NCI-H2029 treated with DMSO at 0.1 percent for 48 hours (cell line): ENCODE data around the gene LKAAEAR1.

Experiments
- DNase-seq: peaks from one replicate; lab custom pipeline; 2025; lab: John Stamatoyannopoulos, UW

LKAAEAR1 gene

DNA sequence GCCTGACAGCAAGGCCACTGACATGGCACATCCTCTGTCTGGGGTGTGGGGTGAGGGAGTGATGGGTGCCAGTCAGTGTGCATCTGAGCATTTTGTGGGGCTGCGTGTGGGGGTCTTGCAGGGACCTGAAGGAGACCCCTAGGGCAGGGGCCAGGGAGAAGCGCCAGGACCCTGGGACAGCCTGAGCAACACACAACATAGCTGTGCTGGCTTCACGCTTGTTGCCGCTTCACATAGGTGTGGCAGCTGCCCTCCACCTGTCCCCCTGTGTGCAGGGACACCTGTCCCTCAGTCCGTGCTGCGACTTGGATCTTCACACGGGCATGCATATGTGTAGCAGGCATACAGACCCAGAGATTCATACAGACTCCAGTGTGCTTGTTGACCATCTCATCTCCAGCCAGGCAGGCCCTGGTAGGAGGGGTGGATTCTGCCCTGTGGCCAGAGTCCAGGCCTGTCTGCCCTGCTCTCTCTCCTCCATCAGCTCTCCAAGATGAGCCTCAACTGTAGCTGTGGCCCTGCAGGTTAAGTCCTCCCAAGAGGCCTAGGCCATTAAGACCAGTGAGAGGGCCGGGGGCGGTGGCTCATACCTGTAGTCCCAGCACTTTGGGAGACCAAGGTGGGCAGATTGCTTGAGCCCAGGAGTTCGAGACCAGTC lies 26.3 kb upstream of the LKAAEAR1 start:
- DNase-seq, result no peak

DNA sequence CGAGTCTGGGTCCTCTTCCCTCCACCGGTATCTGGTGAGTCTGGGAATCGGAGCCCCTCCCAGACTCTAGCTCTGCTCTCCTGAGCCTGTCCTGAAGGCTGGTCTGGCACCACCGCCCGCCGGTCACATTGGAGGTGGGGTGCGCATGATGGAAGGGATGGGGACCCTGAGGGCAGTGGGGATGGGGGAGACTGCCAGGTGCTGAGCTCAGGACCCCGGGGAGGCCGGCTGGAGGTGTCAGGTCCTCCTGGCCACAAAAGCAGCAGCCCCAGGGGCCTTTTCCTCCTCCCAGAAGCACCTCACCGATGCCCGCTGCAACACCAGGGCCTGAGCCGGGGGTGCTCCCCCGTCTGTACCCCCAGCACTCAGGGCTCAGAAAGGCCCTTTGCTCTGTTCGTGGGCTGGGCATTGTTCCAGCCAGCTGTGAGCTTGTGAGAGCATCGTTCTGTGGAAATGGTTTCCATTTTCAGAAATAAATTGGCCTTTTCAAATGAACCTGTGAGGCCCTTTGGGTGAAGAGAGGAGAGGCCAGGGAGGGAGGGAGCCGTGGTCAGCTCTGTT lies 25.7 kb upstream of the LKAAEAR1 start:
- no peak for DNase-seq

DNA sequence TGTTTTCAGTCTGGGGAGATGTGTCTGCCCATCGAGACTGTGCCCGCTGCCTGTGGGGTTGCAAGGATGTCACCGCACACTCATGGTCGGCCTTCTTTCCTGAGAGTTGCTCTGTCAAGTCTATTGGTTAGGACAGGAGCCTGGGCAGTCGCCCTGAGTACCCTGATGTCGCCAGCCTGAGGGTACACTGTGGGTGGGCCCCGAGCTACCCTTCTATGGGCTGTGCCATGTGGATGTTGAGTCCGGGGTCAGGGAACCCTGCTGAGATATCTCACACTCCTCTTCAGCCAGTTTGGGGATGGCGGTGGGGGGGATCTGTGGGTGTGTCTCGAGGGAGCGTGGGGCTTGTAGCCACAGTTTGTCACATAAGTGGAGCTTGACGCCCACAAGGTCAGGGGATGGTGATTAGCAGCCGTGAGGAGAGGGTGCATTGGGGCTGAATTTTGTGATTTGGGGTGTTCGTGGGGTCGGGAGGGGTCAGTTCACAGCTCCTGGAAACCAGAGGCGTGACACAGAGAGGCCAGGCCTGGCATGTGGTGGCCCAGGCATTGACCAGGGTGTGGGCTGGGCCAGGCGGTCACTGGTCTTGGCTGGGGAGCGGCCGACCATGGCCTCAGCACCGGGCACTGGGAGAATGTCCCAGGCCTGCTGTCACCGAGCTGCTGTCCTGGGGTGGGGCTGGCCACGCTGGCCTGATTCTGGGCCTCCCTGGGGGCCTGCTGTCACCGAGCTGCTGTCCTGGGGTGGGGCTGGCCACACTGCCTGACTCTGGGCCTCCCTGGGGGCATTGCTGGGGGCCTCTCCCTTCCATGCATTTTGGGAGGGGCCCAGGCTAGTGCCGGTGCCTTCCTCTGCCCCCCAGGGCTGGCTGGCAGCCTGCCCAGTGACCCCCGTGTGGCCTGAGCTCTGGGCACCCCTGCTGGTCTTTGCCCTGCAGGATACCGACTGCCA lies 24.8 kb upstream of the LKAAEAR1 start:
- DNase-seq, result no peak

DNA sequence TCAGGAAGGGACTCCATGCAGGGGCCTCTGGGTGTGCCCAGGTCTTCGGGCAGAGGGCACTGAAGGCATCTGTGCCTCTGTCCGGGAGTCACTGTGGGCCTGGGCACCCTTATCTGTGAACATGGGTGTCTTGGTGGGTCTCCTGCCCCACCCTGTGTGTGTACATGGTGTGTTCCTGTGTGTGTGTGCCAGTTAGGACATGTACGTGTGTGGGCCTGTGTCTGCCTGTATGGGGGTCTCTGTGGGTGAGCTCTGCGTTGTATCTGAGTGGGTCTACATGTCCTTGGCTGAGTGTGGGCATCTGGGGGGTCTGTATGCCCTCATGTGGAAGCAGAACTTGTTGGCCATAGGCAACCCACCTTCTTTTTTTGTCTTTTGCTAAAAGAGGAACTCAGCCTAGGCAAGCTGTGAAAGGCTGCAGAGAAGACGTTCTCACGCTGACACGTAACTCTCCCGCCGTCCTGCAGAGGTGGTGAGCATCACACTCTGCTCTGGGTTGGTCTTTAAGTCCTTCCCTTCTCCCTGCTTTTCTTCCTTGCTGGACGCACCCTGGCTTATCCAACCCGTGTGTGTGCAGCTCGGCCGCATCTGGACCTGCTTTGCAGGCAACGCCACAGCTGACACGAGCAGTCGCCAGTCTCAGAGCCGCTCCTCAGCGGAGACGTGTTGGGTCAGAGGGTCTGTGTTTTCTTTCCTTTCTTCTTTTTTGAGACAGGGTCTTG lies 23.7 kb upstream of the LKAAEAR1 start:
- no peak for DNase-seq

DNA sequence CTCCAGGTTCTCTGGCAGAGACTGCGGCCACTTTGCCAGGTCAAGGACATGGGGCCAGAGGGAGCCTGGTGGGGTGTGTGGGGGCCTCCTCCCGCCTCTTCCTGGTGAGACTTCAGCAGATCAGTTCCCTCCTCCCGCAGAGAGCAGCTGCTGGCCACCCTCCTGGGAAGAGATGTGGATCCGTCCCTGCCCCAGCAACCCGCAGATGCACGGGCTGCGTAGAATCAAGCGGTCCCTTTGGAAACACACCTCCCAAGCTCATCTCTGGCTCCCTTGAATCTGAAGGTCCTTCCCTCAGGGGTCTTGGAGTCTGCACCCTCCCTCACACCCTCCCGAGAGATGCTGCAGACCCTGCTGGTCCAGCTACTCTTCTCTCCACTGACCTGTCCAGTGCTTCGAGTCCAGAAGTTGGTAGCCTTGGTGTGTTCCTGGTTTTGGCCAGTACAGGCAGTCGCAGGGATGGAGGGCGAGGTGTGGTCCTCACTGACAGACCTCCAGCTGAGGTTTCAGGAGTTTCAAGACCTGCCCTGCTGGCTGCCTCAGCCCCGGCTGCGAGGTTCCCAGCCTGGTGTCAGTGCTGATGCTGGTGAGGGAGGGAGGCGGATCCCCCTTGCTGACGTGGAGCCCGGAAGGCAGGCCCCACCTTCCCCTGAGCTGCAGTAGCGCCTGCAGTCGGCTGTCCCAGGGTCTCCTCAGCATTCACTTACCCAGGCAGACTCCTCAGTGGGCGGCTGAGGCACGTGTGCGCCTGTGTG lies 23.0 kb upstream of the LKAAEAR1 start, which contains the start of gene NPBWR2:
NPBWR2 (minus strand) TSS at position 585 of the 755 bp plus-strand sequence. CDS start 734 bp downstream, outside the sequence.
- no peak for DNase-seq

DNA sequence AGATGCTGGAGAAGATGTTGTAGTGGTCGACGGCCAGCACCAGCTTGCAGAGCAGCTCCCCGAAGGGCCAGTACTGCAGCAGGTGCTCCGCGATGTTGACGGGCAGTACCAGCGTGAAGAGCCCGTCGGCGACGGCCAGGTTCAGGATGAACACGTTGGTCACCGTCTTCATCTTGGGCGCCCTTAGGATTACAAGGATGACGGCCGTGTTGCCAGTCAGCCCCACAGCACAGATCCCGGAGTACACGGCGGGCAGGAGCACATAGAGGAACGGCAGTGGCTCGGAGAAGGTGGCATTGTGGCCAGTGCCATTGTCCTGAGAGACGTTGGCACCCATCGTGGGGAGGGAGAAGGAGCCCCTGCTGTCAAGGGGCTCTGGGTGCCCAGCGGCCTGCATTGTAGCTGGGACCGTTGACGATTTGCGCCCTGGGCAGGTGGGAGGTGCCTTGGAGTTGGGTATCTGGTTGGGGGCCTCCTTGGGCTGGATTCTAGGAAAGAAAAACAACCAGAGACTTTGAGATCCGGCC lies 22.3 kb upstream of the LKAAEAR1 start:
- no peak for DNase-seq

DNA sequence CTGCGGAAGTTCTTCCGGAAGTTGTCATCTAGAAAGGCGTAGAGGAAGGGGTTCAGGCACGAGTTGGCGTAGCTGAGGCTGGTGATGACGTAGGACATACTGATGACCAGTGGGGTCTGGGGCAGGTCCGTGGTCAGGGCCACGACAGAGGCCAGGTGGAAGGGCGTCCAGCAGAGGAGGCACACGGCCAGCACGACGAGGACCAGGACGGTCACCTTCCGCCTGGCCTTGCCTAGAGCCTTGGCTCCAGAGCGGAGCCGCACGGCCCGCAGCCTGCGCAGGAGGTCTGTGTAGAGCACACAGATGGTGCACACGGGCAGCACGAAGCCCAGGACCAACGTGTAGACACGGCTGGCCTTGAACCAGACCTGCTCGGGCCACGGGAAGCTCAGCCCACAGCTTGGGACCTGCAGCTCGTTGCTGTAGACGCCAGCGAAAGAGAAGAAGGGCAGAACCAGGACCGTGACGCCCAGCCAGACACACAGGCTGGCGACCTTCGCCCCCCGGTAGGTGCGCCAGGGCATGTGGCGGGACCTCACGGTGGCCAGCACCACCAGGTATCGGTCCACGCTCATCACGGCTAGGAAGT lies 21.7 kb upstream of the LKAAEAR1 start:
- DNase-seq, result no peak

DNA sequence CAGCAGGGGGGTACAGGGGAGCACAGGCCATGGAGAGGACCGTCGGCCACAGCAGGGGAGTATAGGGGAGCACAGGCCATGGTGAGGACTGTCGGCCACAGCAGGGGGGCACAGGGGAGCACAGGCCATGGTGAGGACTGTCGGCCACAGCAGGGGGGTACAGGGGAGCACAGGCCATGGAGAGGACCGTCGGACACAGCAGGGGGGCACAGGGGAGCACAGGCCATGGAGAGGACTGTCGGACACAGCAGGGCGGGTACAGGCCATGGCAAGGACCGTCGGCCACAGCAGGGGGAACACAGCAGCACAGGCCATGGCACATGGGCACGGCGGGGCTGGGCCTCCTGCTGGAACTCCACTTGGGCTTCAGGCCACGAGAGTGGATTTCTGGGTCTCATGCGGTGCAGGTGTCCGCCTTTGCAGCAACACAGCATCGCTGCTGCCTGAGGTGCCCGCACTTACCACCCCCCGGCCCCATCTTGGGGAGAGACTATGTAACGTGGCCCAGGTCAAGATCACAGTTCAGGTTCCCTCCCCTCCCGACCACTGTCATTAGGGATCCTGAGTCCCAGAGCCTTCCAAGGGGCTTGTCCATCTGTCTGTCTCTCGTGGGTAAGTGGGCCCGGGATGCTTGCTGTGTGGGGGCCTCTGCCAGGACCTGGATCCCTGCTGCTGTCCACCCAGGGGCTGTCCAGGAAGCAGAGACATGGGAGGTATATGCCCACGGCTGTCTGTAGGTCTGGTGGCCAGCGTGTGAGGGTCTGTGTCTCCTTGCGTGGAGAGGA lies 20.7 kb upstream of the LKAAEAR1 start:
- no peak for DNase-seq

DNA sequence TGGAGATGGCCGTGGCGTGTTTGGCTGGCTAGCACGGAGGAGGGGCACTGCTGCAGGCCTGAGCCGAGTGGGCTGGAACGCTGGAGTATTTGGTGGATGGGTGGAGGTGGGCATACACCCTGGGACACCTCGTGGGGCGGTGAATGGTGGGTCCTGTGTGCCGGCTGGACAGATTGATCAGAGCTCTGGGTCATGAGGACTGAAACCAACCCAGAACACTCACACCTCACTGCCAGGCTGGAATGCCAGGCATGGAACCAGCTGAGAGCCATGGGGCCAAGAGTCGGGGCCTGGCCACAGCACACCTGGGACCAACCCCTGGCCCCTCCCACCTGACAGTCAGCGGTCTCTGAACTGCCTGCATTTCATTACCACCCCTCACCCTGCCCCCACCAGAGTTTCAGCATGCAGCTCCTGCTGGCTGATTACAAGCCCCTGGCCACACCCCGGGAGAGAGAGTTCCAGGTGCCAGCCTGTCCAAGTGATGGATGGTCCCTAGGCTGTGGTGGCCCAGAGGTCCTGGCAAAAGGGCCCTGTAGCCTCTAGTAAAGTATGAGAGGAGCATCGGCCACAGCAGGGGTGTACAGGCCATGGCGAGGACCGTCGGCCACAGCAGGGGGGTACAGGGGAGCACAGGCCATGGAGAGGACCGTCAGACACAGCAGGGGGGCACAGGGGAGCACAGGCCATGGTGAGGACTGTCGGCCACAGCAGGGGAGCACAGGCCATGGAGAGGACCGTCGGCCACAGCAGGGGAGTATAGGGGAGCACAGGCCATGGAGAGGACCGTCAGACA lies 19.9 kb upstream of the LKAAEAR1 start:
- no peak for DNase-seq

DNA sequence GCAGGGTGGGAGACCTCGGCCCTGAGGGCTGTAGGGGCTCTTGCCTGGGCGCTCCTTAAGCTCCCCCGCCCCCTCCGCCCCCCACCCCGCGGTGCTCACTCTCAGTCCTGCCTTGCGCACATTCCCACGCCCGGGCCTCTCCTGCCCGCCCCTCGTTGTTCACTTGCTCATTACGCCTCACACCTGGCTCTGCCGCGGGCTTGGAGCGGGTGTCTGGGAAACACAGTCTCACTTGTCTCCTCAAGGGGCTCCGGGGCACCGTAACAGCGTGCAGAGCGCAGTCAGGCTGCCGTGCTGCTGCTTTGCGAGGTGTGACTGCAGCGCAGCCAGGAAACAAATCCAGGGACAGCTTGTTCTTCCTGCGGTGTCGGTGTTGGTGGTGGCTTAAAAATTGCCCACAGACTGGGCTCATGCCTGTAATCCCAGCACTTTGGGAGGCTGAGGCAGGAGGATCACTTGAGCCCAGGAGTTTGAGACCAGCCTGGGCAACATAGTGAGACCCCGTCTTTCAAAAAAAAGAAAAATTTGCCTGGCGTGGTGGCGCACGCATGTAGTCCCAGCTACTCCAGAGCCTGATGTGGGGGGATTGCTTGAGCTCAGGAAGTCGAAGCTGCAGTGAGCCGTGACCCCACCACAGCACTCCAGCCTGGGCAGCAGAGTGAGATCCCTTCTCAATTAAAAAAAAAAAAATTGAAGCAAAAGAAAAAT lies 18.6 kb upstream of the LKAAEAR1 start:
- peak; percentile 5 for DNase-seq

DNA sequence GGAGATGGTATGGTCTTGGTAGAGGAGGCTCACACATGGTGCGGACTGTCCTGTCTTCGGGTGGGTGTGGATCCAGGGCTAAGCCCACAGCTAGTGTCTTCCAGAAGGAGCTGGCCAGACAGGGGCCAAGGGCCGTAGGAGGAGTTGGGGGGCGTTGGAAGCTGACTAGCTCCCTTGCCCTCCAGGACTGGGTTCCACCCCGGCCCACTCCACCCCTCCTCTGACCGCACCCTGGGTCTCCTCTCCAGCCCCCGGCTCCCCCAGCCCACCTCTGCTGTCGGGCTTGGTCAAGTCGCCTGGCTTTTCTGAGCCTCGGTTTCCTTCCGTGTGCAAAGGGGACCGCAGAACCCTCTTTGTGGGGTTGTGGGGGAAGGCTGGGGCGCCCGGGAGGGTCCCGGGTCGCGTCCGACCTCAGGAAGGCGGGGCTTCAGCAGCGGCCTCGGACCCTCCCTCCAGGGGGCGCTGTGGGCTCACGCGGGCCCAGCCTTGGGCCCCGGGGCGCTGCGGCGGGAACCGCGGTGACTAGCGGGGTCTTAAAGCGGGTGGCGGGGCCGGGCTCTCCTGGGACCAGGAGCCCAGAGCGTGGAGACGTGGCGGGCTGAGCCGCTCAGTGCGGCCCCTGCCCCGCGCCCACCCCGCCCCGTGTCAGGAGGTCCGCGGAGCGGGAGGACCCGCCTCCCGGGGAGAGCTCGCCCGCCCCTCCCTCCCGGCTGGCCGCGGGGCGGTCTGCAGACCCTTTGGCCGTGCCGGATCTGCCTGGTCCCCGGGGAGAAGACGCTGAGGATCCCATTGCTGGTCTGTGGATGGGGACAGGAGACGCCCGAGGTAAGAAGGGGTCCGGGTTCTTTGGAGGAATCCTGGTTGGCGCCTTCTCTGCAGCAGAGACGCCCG lies 17.8 kb upstream of the LKAAEAR1 start:
- no peak for DNase-seq

DNA sequence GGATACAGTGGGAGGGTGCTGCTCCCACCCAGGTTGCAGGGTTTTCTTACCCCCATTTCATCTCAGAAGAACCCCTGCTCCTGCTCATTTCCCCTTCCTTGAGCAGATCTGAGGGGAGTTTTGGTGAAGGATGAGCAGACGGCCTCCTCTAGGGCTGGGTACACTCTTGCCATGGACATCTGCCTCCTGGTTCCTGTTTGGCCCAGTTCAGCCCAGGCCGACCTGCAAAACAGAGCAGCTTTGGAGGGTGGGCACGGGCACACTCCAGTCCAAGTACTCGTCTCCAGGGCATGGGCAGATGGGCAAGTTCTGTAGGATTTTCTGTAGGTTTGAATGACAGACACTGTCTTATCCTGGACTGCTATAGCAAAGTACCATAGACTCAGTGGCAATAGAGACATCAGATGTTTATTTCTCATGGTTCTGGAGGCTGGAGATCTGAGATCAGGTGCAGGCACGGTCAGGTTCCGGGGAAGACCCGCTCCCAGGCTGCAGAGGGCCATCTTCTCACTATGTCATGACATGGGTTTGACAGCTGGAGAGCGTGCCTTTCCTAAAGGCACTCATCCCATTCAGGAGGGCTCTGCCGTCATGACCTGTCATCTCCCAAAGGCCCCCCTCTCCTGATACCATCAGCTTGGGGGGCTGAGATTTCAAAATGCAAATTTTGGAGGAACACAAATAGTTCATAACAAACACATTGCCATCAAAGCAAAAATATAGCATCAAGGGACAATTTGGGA lies 16.9 kb upstream of the LKAAEAR1 start:
- DNase-seq, result no peak

DNA sequence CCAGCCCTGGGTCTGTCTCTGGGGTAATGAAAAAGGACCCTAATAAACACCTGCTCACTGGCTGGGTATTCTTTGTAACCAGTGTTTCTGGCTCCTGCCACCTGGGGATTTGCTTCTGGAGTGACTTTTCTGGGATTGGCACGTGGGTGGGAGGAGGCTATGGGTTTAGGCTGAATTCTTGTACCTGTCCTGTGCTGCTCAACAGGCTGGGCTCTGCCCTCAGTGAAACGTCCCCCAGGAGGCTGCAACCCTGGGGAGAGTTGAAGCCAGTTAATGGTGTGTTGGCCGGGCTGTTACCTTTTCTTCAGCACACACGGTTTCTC lies 16.3 kb upstream of the LKAAEAR1 start:
- DNase-seq, result no peak

DNA sequence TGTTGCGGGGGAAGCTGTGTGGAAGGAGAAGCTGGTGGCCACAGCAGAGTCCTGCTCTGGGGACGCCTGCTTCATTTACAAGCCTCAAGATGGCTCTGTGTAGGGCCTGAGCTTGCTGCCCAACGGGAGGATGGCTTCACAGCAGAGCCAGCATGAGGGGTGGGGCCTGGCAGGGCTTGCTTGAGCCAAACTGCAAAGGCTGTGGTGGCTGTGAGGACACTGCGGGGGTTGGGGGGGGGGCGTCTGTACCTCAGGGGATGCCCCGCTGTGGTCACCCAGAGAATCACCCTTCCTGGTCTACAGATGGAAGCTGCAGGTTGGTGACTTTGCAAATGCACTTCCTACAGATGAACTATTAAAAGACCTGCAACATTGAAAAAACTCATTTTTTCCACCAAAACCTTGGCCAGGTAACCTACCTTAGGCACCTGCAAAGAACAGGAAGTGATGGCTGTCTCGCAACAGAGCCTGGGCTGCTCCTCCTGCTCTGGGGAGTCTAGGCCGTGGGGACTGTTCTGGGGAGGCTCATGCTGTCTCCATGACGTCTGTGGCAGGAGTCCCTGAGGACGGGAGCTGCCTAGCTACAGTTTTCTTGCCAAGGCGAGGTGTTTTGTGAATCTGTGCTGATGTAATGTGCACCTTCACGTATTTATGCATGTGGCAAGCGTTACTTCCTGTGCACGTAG lies 15.8 kb upstream of the LKAAEAR1 start:
- no peak for DNase-seq

DNA sequence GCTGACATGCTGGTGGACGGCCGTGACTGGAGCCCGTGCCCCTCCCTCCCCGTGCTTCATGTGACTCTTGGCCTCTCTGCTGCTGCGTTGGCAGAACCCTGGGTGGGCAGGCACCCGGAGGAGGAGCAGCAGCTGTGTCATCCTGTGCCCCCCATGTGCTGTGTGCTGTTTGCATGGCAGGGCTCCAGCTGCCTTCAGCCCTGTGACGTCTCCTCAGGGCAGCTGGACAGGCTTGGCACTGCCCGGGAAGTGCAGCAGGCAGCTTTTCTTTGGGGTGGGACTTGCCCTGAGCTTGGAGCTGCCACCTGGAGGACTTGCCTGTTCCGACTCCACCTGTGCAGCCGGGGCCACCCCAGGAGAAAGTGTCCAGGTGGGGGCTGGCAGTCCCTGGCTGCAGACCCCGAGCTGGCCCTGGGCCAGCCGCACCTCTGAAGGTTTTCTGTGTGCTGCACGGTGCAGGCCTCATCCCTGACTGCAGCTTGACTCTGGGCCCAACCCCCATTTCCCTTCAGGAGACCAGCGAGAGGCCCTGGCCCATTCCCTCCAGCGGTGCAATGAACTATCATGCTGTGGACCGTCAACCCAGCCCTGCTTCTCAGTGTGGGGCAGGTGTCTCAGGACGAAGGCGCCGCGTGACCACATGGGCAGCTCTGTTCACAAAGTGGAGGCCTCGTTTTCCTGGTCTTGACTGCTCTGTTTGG lies 15.0 kb upstream of the LKAAEAR1 start:
- DNase-seq, result no peak
